SK-N-SH treated with all-trans-retinoic acid at 6 μM for 48 hours (cell line): ENCODE results near the gene L2HGDH.
A peak's percentile ranks its signal among the peaks of the same experiment; 100 is the strongest.
"Not testable (repeated sequence)": the region's sequence is repeated elsewhere in the genome, so short reads cannot be mapped to it uniquely, and the experiment has no call there.

Experiments
- ATAC-seq: fragments of 200-7000 bp; cut with Tn5 transposase; 3 replicates; pipeline ENCODE4 v1.9.1; 2020; ENCODE audit warnings: mild to moderate bottlenecking, moderate library complexity
- ARNTL ChIP-seq: fragments of 450-650 bp; formaldehyde crosslinking; IDR thresholded peaks from 2 replicates; pipeline ENCODE4 v1.5.0; 2020; ENCODE audit warnings: low read depth, mild to moderate bottlenecking, moderate library complexity, borderline replicate concordance
- BACH2 ChIP-seq: fragments of 250-450 bp; sonication (Bioruptor Pico); IDR thresholded peaks from 2 replicates; pipeline ENCODE4 v1.9.0; 2021; ENCODE audit warnings: mild to moderate bottlenecking, borderline replicate concordance
- CSDC2 ChIP-seq: fragments of 250-450 bp; sonication (Bioruptor Pico); IDR thresholded peaks from 2 replicates; pipeline ENCODE4 v1.5.0; 2020; ENCODE audit warnings: mild to moderate bottlenecking, moderate library complexity
- ESRRG ChIP-seq: fragments of 250-450 bp; sonication (Bioruptor Pico); IDR thresholded peaks from 2 replicates; pipeline ENCODE4 v1.6.1; 2021; ENCODE audit warnings: mild to moderate bottlenecking
- GLIS3 ChIP-seq: fragments of 250-450 bp; sonication (Bioruptor Pico); IDR thresholded peaks from 2 replicates; pipeline ENCODE4 v1.5.0; 2020; ENCODE audit warnings: mild to moderate bottlenecking, moderate library complexity
- ISL1 ChIP-seq: fragments of 250-450 bp; sonication (Bioruptor Pico); IDR thresholded peaks from 2 replicates; pipeline ENCODE4 v2.1.2; 2022; ENCODE audit warnings: mild to moderate bottlenecking, moderate library complexity
- OSR1 ChIP-seq: fragments of 250-450 bp; sonication (Bioruptor Pico); IDR thresholded peaks from 2 replicates; pipeline ENCODE4 v1.8.0; 2022; ENCODE audit warnings: moderate library complexity, mild to moderate bottlenecking, inconsistent platforms
- PATZ1 ChIP-seq: fragments of 250-450 bp; sonication (Bioruptor Pico); IDR thresholded peaks from 2 replicates; pipeline ENCODE4 v1.8.0; 2020; ENCODE audit warnings: mild to moderate bottlenecking, moderate library complexity, borderline replicate concordance
- POU6F1 ChIP-seq: fragments of 250-450 bp; sonication (Bioruptor Pico); IDR thresholded peaks from 2 replicates; pipeline ENCODE4 v1.8.0; 2021; ENCODE audit warnings: low read depth, mild to moderate bottlenecking, moderate library complexity, borderline replicate concordance
- PPARA ChIP-seq: fragments of 250-450 bp; sonication (Bioruptor Pico); IDR thresholded peaks from 2 replicates; pipeline ENCODE4 v1.5.0; 2020; ENCODE audit warnings: mild to moderate bottlenecking, borderline replicate concordance
- RARB ChIP-seq: fragments of 250-450 bp; sonication (Bioruptor Pico); IDR thresholded peaks from 2 replicates; pipeline ENCODE4 v1.8.0; 2021; ENCODE audit warnings: mild to moderate bottlenecking, moderate library complexity
- SNAI2 ChIP-seq: fragments of 250-450 bp; sonication (Bioruptor Pico); IDR thresholded peaks from 2 replicates; pipeline ENCODE4 v1.5.0; 2020; ENCODE audit warnings: mild to moderate bottlenecking, moderate library complexity
- TCF4 ChIP-seq: fragments of 250-450 bp; sonication (Bioruptor Pico); IDR thresholded peaks from 2 replicates; pipeline ENCODE4 v1.8.0; 2021; ENCODE audit warnings: mild to moderate bottlenecking, moderate library complexity, borderline replicate concordance
- TOX ChIP-seq: fragments of 250-450 bp; sonication (Bioruptor Pico); IDR thresholded peaks from 2 replicates; pipeline ENCODE4 v1.8.0; 2021; ENCODE audit warnings: mild to moderate bottlenecking, moderate library complexity, borderline replicate concordance
- ZC3H10 ChIP-seq: fragments of 250-450 bp; sonication (Bioruptor Pico); IDR thresholded peaks from 2 replicates; pipeline ENCODE4 v1.5.1; 2021; ENCODE audit warnings: mild to moderate bottlenecking, moderate library complexity
- ZFP3 ChIP-seq: fragments of 250-450 bp; sonication (Bioruptor Pico); IDR thresholded peaks from 2 replicates; pipeline ENCODE4 v1.5.0; 2020; ENCODE audit warnings: mild to moderate bottlenecking, moderate library complexity
- ZFP30 ChIP-seq: fragments of 450-650 bp; formaldehyde crosslinking; IDR thresholded peaks from 2 replicates; pipeline ENCODE4 v1.5.0; 2022; ENCODE audit warnings: mild to moderate bottlenecking, moderate library complexity
- ZNF565 ChIP-seq: fragments of 450-650 bp; formaldehyde crosslinking; conservative IDR thresholded peaks from 2 replicates; pipeline ENCODE4 v1.5.0; 2020; ENCODE audit warnings: low read depth, mild to moderate bottlenecking, moderate library complexity
- ZNF70 ChIP-seq: fragments of 450-650 bp; formaldehyde crosslinking; IDR thresholded peaks from 2 replicates; pipeline ENCODE4 v1.5.0; 2020; ENCODE audit warnings: mild to moderate bottlenecking, moderate library complexity
- ZNF8 ChIP-seq: fragments of 450-650 bp; formaldehyde crosslinking; IDR thresholded peaks from 2 replicates; pipeline ENCODE4 v1.5.0; 2020; ENCODE audit warnings: mild to moderate bottlenecking, moderate library complexity
- TF ChIP-seq, protein P1 (sequence below): fragments of 250-450 bp; sonication (Bioruptor Pico); IDR thresholded peaks from 2 replicates; pipeline ENCODE4 v1.5.1; 2020; ENCODE audit warnings: low read depth, mild to moderate bottlenecking, moderate library complexity
- TF ChIP-seq, protein P2 (sequence below): fragments of 250-450 bp; sonication (Bioruptor Pico); IDR thresholded peaks from 2 replicates; pipeline ENCODE4 v1.5.1; 2021; ENCODE audit warnings: mild to moderate bottlenecking, moderate library complexity

Gene L2HGDH

DNA sequence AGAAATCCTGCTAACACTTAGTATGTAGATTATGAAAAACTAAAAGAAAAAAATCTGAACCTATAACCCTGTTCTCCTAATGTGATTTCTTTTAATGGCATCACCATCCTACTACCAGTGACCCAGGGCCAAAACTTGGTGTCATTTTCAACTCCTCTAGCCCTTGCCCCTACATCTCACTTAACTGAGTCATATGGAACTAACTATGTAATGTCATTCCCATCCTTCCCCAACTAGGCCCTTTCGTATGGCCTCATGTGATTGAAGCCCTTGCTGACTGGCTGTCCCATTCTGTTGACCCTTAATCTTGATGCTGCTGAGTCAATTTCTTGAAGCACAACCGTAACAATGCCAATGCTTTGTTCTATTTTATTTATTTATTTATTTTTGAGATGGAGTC, 7.7 kb upstream of the L2HGDH start:
- no peak for TF ChIP-seq TOX (CRISPR knock-in tag)
- TF ChIP-seq ZC3H10 (CRISPR knock-in tag): no peak
- no peak for TF ChIP-seq ARNTL (CRISPR knock-in tag)
- no peak for TF ChIP-seq CSDC2
- TF ChIP-seq, protein P1, sequence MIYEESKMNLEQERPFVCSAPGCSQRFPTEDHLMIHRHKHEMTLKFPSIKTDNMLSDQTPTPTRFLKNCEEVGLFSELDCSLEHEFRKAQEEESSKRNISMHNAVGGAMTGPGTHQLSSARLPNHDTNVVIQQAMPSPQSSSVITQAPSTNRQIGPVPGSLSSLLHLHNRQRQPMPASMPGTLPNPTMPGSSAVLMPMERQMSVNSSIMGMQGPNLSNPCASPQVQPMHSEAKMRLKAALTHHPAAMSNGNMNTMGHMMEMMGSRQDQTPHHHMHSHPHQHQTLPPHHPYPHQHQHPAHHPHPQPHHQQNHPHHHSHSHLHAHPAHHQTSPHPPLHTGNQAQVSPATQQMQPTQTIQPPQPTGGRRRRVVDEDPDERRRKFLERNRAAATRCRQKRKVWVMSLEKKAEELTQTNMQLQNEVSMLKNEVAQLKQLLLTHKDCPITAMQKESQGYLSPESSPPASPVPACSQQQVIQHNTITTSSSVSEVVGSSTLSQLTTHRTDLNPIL (CRISPR knock-in tag): no peak
- TF ChIP-seq PPARA (CRISPR knock-in tag): no peak
- TF ChIP-seq ZNF8 (CRISPR knock-in tag): no peak
- TF ChIP-seq SNAI2: no peak

GRCh38 chr14:50319293-50319692, 7.3 kb upstream of the L2HGDH start:
- TF ChIP-seq ZNF565 (no peak), OSR1 (CRISPR knock-in tag) (no peak), BACH2 (CRISPR knock-in tag) (no peak), ZFP30 (CRISPR knock-in tag) (no peak), TOX (CRISPR knock-in tag) (no peak), CSDC2 (no peak), GLIS3 (CRISPR knock-in tag) (no peak), TCF4 (CRISPR knock-in tag) (no peak), ZNF70 (CRISPR knock-in tag) (no peak), ESRRG (CRISPR knock-in tag) (no peak), PPARA (CRISPR knock-in tag) (no peak), ZC3H10 (CRISPR knock-in tag) (no peak)
- TF ChIP-seq, protein P2, sequence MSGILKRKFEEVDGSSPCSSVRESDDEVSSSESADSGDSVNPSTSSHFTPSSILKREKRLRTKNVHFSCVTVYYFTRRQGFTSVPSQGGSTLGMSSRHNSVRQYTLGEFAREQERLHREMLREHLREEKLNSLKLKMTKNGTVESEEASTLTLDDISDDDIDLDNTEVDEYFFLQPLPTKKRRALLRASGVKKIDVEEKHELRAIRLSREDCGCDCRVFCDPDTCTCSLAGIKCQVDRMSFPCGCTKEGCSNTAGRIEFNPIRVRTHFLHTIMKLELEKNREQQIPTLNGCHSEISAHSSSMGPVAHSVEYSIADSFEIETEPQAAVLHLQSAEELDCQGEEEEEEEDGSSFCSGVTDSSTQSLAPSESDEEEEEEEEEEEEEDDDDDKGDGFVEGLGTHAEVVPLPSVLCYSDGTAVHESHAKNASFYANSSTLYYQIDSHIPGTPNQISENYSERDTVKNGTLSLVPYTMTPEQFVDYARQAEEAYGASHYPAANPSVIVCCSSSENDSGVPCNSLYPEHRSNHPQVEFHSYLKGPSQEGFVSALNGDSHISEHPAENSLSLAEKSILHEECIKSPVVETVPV (CRISPR knock-in tag): no peak
- TF ChIP-seq, all 23 proteins: peak for 0
- no peak for ATAC-seq

More for the DNA sequence above, 7.7 kb upstream of the L2HGDH start:
- no peak for ATAC-seq

DNA sequence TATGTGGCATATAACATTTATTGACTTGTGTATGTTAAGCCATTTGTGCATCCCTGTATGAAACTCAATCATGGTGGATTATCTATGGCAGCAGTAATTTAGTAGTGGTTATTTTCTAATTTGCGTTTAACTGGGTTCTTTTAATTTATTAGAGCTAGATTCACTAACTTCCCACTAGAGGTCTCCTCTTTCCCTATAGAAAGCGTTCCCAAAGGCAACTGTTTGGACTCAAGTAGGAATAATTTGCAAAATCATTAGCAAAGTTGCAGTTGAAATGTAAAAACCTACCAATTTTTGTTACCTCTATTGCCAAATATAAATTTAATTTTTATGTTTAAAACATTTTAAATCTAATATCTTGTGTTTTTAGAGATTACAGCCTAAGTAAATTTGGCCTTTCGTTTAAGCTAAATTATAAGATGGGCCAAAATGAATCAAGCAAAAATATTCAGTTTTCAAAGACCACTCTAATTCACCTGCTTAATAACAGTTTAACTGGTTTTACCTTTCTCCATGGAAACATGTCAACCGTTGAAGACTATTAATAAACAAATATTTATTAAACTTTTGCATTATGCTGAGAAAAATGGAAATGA, 6.1 kb upstream of the L2HGDH start:
- no peak for TF ChIP-seq ESRRG (CRISPR knock-in tag)
- no peak for TF ChIP-seq BACH2 (CRISPR knock-in tag)
- no peak for TF ChIP-seq ZC3H10 (CRISPR knock-in tag)
- TF ChIP-seq PPARA (CRISPR knock-in tag): no peak
- TF ChIP-seq POU6F1: no peak
- no peak for TF ChIP-seq CSDC2
- TF ChIP-seq, protein P2 (CRISPR knock-in tag): no peak
- no peak for TF ChIP-seq ISL1 (CRISPR knock-in tag)
- TF ChIP-seq ZFP30 (CRISPR knock-in tag): no peak
- no peak for TF ChIP-seq SNAI2
- no peak for TF ChIP-seq OSR1 (CRISPR knock-in tag)
- no peak for TF ChIP-seq RARB (CRISPR knock-in tag)
- no peak for ATAC-seq

- not testable (repeated sequence) for ATAC-seq
These were observed 2.1 kb upstream of the L2HGDH start for GRCh38 chr14:50314098-50314497.

GRCh38 chr14:50312734-50313054, 665 bp upstream of the L2HGDH start:
- TF ChIP-seq ISL1 (CRISPR knock-in tag) (no peak), GLIS3 (CRISPR knock-in tag) (no peak), ZNF70 (CRISPR knock-in tag) (no peak), POU6F1 (no peak), OSR1 (CRISPR knock-in tag) (no peak), TCF4 (CRISPR knock-in tag) (no peak), PATZ1 (CRISPR knock-in tag) (no peak), ZC3H10 (CRISPR knock-in tag) (no peak), ZFP3 (no peak), ARNTL (CRISPR knock-in tag) (no peak), RARB (CRISPR knock-in tag) (no peak), ZNF565 (no peak), ZNF8 (CRISPR knock-in tag) (no peak)
- TF ChIP-seq, protein P1 (CRISPR knock-in tag): no peak
- peak; percentile 37 for ATAC-seq
